ENCODE data around the gene TTC9. TPM values are rescaled to one million over a fixed set of nuclear protein-coding genes. Genes with fewer than 3 reads are reported as not detected.

Gene TTC9
- 29.2 and 34.2 TPM in 2 replicates for total RNA-seq (2014; rRNA removed; shearing (Covaris generic))
- 9.9 and 10.3 TPM in 2 replicates for polyA plus RNA-seq (2016; fragmentation: Nextera tagmentation; extraction: Ambion mirVana)
- long read RNA-seq, partial matches to known transcripts, result 0 of 1 reads
- long read RNA-seq, other reads (novel, unspliced or antisense), result 1 of 1 reads

- Histone ChIP-seq H4K20me1 (replicated peaks; ENCODE audit: insufficient read depth) (0 out of 2 replicates have a peak, but pooled peaks cover 7% of the 10 kb centered on the region), H3K79me2 (replicated peaks; ENCODE audit: insufficient read depth) (peaks cover 75% of the 10 kb centered on the region), H3K36me3 (ENCODE audit: insufficient read depth) (no peaks in the 10 kb centered on the region), H3K4me2 (peak within 1 kb of the TSS; percentile 90), H3K4me1 (ENCODE audit: insufficient read depth) (peaks cover 53% of the 10 kb centered on the region), H3K27me3 (ENCODE audit: insufficient read depth) (no peaks in the 10 kb centered on the region), H3K27ac (ENCODE audit: low read depth) (0 out of 2 replicates have a peak within 1 kb of the TSS, but pooled peaks have one; percentile 29), H2AFZ (no peak within 1 kb of the TSS), H3K4me3 (peak within 1 kb of the TSS; percentile 93), H3K9me2 (ENCODE audit: insufficient read depth) (no peaks in the 10 kb centered on the region; the same call in 1 of the 2 replicates), H3F3A (replicated peaks; ENCODE audit: low read depth) (peaks cover 16% of the 10 kb centered on the region)
- Mint-ChIP-seq H3K27ac (peak within 1 kb of the TSS; percentile 79), H3K9me3 (peaks cover 3% of the 10 kb centered on the region; the same call in 2 of the 3 replicates), H3K4me3 (peak within 1 kb of the TSS; percentile 91), H3K27me3 (ENCODE audit: insufficient read depth, low read depth, poor library complexity) (peaks cover 15% of the 10 kb centered on the region), H3K36me3 (ENCODE audit: low read depth) (peaks cover 25% of the 10 kb centered on the region), H3K4me1 (peaks cover 48% of the 10 kb centered on the region)
- no peak for TF ChIP-seq EZH2phosphoT487 (IDR thresholded peaks at IDR 0.05; ENCODE audit: unreplicated experiment)
- TF ChIP-seq CREB1 (CRISPR knock-in tag; IDR thresholded peaks at IDR 0.05; ENCODE audit: low read depth), result no peak
- no peak for TF ChIP-seq REST (IDR thresholded peaks at IDR 0.05; ENCODE audit: unreplicated experiment)
- no peak for TF ChIP-seq POLR2AphosphoS5 (IDR thresholded peaks at IDR 0.05; ENCODE audit: low read depth)
- no peak for TF ChIP-seq STAT1 (IDR thresholded peaks at IDR 0.05; ENCODE audit: unreplicated experiment)
- no peak for TF ChIP-seq NANOG (IDR thresholded peaks at IDR 0.05; ENCODE audit: borderline replicate concordance)
- no peak for TF ChIP-seq EZH2 (IDR thresholded peaks at IDR 0.05; ENCODE audit: low read depth, unreplicated experiment)
- no peak for TF ChIP-seq ZNF114 (CRISPR knock-in tag; IDR thresholded peaks at IDR 0.05)
- no peak for TF ChIP-seq CTCF (conservative IDR thresholded peaks at IDR 0.05; ENCODE audit: low read depth in 2 of 2)
- TF ChIP-seq ZNF462 (CRISPR knock-in tag; IDR thresholded peaks at IDR 0.05), result no peak
- no peak for TF ChIP-seq JUNB (IDR thresholded peaks at IDR 0.05; ENCODE audit: unreplicated experiment)
- no peak for TF ChIP-seq ETS1 (IDR thresholded peaks at IDR 0.05)
- no peak for TF ChIP-seq ZNF331 (CRISPR knock-in tag; IDR thresholded peaks at IDR 0.05; ENCODE audit: low read depth)
- DNase-seq (ENCODE audit: low spot score) (peak; percentile 75), ATAC-seq (peak; percentile 42)
Observed at GRCh38 chr14:70641548-70642302, at the start of gene TTC9. TTC9 (plus strand) TSS chr14:70641916; CDS start chr14:70642130, 214 bp downstream.
